Measurements from ENCODE around the gene CHN1.

DNA sequence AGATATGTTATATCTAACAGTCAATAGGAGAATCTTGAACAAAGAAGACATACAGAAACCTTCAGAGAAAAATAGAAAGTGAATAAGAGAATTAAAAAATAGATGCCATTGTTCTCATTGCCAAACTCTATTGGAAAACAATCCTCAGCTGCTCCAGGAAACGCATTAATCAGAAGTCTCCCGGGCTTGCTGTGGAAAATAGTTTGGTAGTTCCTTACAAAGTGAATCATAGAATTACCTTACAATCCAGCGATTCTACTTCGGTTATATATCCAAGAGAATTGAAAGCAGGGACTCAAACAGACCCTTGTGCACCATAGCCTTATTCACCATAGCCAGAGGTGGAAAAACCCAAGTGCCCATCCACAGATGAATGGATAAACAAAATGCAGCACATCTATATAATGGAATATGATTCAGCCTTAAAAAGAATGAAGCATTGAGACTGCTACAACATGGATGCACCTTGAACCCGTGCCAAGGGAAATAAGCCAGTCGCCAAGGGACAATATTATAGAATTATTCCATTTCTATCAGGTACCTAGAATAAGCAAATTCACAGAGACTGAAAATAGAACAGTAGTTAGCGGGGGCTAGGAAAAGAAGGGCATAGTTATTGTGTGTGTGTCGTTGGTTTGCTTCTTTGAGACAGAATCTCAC is 219.0 kb downstream of the CHN1 start:
- TF ChIP-seq, protein P1, sequence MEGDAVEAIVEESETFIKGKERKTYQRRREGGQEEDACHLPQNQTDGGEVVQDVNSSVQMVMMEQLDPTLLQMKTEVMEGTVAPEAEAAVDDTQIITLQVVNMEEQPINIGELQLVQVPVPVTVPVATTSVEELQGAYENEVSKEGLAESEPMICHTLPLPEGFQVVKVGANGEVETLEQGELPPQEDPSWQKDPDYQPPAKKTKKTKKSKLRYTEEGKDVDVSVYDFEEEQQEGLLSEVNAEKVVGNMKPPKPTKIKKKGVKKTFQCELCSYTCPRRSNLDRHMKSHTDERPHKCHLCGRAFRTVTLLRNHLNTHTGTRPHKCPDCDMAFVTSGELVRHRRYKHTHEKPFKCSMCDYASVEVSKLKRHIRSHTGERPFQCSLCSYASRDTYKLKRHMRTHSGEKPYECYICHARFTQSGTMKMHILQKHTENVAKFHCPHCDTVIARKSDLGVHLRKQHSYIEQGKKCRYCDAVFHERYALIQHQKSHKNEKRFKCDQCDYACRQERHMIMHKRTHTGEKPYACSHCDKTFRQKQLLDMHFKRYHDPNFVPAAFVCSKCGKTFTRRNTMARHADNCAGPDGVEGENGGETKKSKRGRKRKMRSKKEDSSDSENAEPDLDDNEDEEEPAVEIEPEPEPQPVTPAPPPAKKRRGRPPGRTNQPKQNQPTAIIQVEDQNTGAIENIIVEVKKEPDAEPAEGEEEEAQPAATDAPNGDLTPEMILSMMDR (IDR thresholded peaks at IDR 0.05): no peak
- TF ChIP-seq POLR2A (IDR thresholded peaks at IDR 0.05): no peak

Data from thyroid gland (tissue), 4 donors.